Prostate gland (tissue), 2 donors: ENCODE measurements around the gene KDM4C.
A peak's percentile ranks its signal among the peaks of the same experiment; 100 is the strongest.

Experiments used
- CTCF ChIP-seq, 4 experiments: fragments of 200-600 bp in 2 of 4; fragments of 450-650 bp in 2 of 4; sonication (generic) in 2 of 4; IDR thresholded peaks; 1 replicate in 3 of 4; 2 replicates in 1 of 4; pipeline ENCODE4 v1.5.1; 2016 to 2019; ENCODE audit warnings: antibody characterized with exemption in 4 of 4, mild to moderate bottlenecking in 2 of 4, moderate library complexity in 2 of 4
- POLR2A ChIP-seq: fragments of 450-650 bp; IDR thresholded peaks from one replicate; pipeline ENCODE4 v1.6.1; 2016; ENCODE audit warnings: antibody characterized with exemption, mild to moderate bottlenecking
- POLR2AphosphoS5 ChIP-seq: sonication (generic); formaldehyde crosslinking; IDR thresholded peaks from one replicate; pipeline ENCODE4 v1.6.1; 2017; ENCODE audit warnings: antibody characterized with exemption

- TF ChIP-seq POLR2A (no peak), POLR2AphosphoS5 (peak; percentile 21), CTCF (IDR thresholded peaks at IDR 0.05) (no peak)
Observed at GRCh38 chr9:7169717-7170389, 412.1 kb downstream of the KDM4C start.
